HL-60/S4 (cell line): ENCODE results near the gene LIN54.
"Not testable (repeated sequence)": the region's sequence is repeated elsewhere in the genome, so short reads cannot be mapped to it uniquely, and the experiment has no call there.

Experiments
- in situ Hi-C: fragments of 300-500 bp; cut with MboI; formaldehyde crosslinking; loops from 2 replicates; pipeline ENCODE4 v1.14.3; 2022; ENCODE audit warnings: low sequenced_read_pairs

The LIN54 gene

DNA sequence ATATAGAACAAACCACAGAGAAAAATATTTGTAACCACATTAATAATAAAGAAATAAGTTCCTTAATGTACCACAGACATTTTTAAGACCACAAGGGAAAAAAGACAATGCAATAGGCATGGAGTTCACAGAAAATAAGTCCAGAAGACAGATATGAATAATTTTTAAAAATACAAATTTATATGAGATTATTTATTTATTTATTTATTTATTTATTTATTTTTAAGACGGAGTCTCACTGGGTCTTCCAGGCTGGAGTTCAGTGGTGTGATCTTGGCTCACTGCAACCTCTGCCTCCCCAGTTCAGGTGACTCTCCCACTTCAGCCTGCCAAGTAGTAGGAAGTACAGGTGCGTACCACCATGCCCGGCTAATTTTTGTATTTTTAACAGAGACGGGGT, 56.4 kb downstream of the LIN54 start:
- in situ Hi-C loops = no loop called here

GRCh38 chr4:82951196-82951595, 59.4 kb downstream of the LIN54 start:
- in situ Hi-C loops = no loop called here

DNA sequence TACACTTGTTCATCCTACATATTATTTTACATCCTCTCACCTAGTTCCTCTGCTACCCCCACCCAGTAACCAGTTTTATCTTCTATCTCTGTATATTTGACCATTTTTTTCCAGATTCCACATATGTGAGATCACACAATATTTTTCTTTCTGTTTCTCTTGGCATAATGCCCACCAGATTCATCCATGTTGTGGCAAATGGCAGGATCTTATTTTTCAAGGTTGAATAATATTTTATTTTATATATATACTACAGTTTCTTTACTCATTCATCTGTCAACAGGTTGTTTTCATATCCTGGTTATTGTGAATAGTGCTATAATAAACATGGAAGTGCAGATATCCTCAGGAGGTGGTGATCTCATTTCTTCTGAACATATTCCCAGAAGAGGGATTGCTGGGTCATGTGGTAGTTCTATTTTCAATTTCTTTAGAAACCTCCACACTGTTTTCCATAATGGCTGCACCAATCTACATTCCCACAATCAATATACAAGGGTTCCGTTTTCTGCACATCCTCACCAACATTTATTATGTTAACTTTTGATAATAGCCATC, 61.9 kb downstream of the LIN54 start:
- in situ Hi-C loops = no loop called here

- in situ Hi-C loops = no loop called here
Observed at GRCh38 chr4:82947498-82947897, 63.1 kb downstream of the LIN54 start.

DNA sequence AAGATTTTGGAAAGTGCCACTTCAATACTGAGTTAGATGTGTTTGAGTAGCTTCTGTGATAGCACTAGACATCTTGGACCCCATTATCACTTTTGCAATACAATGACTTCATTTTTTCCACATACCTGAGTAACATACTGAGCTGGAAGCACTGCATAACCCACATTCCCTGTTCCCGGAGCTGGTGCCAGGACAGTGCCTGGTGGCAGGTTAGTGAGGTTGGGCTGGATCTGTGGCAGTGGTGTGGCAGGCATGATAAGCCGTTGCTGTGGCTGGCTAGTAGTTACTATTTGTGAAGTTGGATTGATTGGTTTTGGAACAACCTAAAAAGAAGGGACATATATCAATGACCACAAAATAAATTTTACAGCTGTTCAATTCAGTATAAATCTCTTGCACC, 71.2 kb downstream of the LIN54 start:
- in situ Hi-C loops = no loop called here

DNA sequence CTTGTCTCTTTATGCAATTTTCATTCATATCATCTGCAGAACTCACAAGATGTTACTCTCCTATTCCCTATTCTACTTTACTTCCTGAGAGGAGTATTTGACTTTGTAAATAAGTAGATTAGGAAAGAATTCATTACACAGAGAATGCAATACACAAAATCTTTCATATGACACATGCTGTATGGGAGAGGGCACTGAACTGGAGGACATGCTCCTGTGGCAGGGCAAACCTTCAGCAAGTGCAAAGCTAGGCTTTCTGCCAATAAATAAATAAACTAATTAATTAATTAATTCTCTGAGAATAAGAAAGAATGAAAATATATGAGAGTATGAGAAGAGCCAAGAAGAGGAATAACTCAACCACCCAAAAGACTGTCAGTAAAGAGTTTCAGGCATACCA, 76.2 kb downstream of the LIN54 start:
- in situ Hi-C loops = no loop called here

- in situ Hi-C loops = no loop called here
Observed at GRCh38 chr4:82930848-82931755, 79.5 kb downstream of the LIN54 start.

DNA sequence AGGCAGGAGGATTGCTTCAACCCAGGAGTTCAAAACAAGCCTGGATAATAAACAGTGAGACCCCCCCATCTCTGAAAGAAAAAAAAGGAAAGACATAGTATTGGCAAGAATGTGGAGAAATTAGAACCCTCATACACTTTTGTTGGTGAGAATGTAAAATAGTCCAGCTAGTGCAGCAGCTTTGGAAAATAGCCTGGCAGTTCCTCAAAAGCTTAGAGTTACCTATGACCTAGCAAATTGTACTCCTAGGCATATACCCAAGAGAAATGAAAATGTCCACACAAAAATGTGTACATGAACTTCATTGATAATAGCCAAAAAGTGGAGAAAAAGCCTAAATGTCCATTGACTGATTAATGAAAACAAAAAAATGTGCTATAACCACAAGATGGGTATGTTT, 88.8 kb downstream of the LIN54 start:
- in situ Hi-C loops = no loop called here

DNA sequence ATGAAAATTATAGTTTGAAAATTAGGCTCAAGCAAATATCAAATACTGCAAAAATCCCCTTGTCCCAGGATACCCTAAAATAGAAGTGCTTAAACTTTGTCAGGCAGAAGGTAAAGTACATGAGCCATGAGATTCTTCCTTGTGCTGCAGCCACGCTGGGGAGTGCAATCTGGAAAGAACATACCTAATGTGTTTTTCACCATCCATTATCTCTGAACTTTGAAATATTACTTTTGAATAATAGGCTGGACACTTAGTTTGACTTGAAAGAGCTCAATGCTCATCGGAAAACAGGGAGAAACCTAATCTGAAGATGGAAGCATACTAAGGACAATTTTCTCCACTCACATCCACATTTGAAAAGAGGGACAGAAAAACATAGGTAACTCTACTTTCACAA, 91.2 kb downstream of the LIN54 start:
- in situ Hi-C loops = no loop called here

DNA sequence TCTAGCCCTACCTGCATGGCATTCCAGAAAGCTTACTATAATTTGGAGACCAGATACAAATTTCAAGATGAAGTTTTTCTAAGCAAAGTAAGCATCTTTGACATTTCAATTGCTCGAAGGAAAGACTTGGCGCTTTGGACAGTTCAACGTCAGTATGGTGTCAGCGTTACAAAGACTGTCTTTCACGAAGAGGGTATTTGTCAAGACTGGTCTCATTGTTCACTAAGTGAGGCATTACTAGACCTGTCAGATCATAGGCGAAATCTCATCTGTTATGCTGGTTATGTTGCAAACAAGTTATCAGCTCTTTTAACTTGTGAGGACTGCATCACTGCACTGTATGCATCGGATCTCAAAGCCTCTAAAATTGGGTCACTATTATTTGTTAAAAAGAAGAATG, 92.5 kb downstream of the LIN54 start:
- in situ Hi-C loops = no loop called here

DNA sequence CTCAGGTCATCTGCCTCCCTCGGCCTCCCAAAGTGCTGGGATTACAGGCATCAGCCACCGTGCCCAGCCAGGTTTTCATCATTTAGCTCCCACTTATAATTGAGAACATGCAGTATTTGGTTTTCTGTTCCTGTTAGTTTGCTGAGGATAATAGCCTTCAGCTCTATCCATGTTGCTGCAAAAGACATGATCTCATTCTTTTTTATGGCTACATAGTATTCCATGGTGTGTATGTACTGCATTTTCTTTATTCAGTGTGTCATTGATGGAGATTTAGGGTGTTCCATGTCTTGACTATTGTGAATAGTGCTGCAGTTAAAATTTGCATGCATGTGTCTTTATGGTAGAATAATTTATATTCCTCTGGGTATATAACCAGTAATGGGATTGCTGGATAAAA, 96.7 kb downstream of the LIN54 start:
- in situ Hi-C loops = not testable (repeated sequence)

DNA sequence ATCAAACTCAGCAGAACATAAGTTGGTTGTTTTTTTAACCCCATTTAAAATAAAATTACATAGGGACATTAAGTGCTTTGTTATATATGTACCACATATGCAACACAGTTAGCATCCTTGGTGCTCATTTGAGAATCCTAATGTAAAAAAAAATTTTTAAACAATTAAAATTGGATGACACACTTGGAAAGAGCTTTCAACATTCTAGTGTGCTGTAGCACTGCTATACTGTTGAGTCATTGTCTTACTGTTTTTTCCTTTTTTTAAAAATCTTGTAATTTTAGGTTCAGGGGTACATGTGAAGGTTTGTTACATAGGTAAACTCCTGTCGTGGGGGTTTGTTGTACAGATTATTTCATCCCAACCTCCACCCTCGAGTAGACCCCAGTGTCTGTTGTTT, 97.3 kb downstream of the LIN54 start:
- in situ Hi-C loops = no loop called here

GRCh38 chr4:82909326-82909725, 101.3 kb downstream of the LIN54 start:
- in situ Hi-C loops = no loop called here

DNA sequence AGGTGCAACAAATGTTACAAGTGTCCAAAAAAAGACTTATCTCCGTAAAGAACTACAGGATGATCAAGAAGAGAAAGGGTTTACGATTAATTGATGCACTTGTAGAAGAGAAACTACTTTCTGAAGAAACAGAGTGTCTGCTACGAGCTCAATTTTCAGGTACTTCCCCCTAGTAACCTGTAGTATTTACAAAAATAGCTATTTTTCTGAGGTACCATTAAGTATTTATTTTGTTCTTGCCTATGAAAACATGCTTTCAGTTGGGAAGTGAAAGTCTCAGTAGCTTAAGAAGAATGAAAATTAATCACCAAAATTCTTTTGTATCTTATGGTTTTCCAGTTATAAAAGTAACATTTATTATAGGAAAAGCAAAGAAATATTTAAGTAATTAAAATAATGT, 104.2 kb downstream of the LIN54 start:
- in situ Hi-C loops = no loop called here

DNA sequence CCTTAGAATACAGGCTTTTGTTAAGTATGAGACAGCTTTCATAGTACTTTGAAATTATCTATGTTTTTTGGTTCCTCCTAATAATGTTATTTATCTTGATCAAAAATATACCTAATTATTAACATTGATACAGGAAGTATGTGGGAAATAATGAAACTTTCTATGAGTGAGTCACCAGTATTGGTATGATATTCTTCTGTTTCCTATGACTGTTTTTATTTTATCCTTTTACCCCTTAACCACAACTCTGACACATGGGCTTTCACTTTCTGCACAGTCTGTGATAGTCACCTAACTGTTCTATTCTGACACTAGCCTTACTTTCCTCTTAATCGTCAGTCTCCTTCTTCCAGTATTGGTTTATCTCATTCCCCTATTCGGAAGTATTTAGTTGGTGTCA, 105.4 kb downstream of the LIN54 start:
- in situ Hi-C loops = no loop called here

DNA sequence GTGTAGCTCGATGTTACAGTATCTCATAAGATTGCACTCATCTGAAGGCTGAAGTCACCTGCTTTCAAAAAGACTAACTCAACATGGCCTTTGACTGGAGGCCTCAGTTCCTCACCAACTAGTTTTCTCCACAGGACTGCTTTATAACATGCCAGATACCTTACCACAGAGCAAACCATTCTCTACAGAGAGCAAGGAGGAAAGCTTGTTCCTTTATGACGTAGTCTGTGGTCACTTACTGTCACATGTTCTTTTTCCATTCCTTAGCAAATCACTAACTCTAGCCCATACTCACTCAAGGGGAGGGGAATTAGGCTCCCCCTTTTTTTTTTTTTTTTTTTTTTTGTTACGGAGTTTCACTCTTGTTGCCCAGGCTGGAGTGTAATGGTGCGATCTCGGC, 106.9 kb downstream of the LIN54 start:
- in situ Hi-C loops = no loop called here

DNA sequence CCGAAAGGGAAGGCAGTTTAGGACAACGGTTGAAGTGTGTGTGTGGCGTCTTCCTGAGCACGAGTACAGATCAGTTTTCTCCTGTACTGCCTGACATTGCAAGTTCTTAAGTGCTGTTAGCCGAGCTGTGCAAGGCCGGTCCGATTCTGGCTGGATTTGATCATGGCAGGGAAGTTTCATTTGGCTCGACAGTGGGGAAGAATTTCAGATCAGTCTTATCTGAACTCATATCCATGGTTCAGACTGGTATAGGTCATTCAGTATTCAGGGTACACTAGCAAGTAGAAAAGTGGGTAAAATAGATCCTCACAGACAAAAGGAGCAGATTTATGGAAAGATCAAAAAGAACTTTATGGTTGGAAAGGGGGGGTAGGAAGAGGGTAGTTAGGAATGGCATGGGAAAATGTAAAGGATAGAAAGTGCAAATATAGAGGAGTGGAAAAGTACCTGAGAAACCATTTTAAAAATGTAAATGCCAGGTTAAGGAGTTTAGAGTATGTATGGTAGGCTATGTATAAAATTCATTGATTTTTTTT, 109.4 kb downstream of the LIN54 start:
- in situ Hi-C loops = no loop called here

DNA sequence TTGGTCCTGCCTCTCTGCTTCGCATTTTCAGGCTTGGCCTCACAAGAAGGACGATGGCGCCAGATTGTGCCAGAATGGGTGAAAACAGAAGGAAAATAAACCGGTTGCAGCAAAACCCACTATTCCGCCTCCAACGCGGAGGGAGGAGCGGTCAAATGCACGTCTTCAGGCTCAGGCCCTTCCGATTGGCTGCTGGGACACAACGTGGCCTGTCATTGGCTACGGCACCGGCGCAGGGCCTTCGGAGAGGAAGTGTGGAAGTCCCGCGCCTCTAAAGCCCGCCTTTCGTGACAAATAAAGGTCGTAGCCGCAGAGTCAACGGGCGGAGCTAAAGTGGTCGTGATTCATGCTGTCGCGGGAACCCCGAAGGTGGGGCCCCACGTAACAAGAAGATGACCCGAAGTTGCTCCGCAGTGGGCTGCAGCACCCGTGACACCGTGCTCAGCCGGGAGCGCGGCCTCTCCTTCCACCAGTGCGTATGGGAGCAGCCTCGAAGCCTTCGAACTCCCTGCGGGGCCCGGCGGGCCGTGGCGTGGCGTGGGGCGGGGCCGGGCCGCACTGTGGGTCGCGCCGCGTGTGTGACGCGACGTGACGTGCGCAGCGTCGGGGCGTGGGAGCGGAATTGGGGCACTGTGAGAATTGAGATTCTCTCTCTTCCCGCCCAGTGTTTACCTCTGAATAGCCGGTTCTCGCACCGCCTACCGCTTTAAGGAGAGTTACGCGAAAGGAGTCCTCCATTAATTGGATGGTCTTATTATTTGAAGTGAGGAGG, 110.0 kb downstream of the LIN54 start, which contains the start of gene THAP9:
Gene THAP9 (plus strand): TSS at position 325 of the 772 bp plus-strand sequence. CDS start 68 bp downstream, at position 393.
- in situ Hi-C loops = no loop called here

GRCh38 chr4:82900066-82900410, 110.6 kb downstream of the LIN54 start:
- in situ Hi-C loops = no loop called here

- in situ Hi-C loops = loop anchor here (25.0 kb wide), 1 partner anchor 388 kb away; the partner anchor contains the start of gene COQ2
Observed at GRCh38 chr4:82899374-82900065, 111.1 kb downstream of the LIN54 start.
